SW 1271 (cell line): ENCODE results near the gene TMEM89.

Experiments used
- DNase-seq, 2 experiments: peaks; one replicate each; lab custom pipeline; 2025; lab: John Stamatoyannopoulos, UW

Gene TMEM89, protein sequence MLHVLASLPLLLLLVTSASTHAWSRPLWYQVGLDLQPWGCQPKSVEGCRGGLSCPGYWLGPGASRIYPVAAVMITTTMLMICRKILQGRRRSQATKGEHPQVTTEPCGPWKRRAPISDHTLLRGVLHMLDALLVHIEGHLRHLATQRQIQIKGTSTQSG

GRCh38 chr3:48621461-48621869, at the start of gene TMEM89:
TSS of gene TMEM89 (minus strand) at chr3:48621769. CDS start at chr3:48621756, 13 bp downstream.
- no peak for DNase-seq

DNA sequence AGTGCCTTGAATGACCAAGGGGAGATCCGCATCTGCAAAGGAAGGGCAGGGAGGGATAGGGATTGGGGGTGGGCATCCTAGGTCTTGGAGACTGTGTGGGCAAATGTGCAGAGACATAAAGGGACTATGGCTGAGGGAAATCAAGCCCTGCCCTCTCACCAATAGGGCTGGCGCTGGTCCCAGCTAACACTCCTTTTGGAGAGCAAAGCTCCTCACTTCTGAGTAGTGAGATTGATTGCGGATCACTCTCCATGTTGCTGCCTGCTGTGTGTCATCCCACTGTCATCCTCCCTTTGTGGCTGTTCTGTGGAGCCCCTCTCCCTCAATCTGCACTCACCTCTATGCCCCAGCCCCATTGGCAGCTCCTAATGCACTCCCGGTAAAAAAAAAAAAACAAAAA, 43.4 kb upstream of the TMEM89 start:
- no peak for DNase-seq

GRCh38 chr3:48664313-48664644, 42.7 kb upstream of the TMEM89 start:
- no peak for DNase-seq

GRCh38 chr3:48663489-48664312, 42.1 kb upstream of the TMEM89 start:
- DNase-seq: peak; percentile 92 to 93

DNA sequence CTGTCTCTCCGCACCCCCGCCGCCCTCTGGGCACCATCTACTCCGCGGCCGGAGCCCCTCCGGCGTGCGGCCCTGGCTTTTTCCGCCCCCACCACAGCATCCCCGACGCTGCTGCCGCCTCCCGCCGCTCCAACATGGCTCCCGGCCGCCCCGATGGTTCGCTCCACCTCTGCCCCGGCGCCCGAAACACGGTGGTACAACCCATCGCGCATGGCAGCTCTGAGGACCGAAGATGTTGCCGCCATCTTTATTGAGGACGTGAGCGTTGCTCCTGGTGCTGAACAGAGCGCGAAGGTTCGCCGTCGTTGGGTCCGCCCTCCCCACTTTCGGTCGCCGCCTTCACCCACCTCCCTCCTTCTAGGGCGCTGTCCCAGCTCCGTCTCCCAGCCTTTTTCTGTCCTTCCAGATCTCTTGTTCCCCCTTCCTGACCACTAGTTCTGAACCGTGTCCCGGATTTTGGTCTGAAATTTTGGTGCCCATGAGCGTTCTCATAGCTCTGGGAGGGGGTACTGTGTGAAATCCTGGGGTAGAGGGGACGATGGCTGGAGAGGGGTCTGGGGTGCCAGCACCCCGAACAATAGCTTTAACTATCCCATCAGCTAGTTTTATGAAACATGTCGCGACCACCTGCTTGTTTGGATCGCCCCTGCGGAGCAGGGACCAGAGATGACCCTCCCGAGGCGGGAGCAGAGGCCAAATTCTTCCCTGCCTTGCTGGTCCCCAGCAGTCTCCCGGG, 41.4 kb upstream of the TMEM89 start, which contains the start of gene CELSR3:
CELSR3 (minus strand) TSS at position 134 of the 736 bp plus-strand sequence. CDS start 252 bp downstream, outside the sequence.
- peak in 1 of 2 experiments; percentile 63 for DNase-seq

DNA sequence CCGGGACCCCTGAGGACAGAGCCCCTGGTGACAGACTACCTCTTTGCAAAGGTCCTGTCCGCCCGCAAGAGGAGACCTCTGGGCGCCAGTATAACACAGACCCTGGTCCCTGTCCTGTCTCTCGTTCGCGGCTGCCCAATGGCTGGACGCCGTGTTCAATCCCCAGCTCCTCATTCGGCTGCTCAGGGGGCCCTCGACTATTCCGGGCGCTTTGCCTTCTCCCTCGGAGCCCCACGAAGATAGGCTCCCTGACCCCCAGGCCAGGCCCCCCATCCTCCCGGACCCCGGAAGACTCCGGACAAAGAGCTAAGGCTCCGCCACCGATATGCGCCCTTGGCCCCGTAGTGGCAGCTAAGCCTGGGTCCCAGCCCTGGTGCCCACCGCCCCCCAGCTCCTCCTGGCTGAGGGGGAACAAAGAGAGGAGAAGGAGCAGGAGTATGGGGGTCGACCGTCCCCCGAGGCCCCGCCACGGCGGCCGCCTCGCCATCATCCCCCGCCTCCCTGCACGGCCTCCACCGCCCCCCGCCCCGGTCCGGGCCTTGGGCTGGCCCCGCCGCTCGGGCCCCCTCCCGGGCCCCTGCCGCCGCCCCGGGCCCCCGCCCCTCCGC, 40.7 kb upstream of the TMEM89 start:
- no peak for DNase-seq

GRCh38 chr3:48661501-48662144, 40.1 kb upstream of the TMEM89 start:
- DNase-seq: no peak

DNA sequence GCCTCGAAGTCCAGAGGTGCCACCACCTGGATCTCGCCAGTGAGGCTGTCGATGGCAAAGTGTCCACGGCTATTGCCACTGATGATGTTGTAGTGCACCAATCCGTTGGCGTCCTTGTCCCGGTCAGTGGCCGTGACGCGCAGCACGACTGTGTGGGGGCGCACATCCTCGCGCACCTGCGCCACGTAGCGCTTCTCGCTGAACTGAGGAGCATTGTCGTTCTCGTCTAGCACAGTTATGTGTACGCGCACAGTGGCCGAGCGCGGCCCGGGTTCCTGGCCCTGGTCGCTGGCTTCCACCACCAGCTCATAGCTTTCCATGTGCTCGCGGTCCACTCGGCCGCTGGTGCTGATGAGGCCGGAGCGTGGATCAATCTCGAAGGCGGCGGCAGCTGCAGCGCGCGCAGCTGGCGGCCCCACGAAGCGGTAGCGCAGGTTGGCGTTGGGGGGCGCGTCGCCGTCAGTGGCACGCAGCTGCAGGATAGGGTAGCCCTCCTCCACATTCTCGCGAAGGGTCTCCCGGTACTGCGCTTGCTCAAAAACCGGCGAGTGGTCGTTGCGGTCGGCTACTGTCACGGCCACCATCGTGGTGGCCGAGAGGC, 39.3 kb upstream of the TMEM89 start:
- DNase-seq: no peak

DNA sequence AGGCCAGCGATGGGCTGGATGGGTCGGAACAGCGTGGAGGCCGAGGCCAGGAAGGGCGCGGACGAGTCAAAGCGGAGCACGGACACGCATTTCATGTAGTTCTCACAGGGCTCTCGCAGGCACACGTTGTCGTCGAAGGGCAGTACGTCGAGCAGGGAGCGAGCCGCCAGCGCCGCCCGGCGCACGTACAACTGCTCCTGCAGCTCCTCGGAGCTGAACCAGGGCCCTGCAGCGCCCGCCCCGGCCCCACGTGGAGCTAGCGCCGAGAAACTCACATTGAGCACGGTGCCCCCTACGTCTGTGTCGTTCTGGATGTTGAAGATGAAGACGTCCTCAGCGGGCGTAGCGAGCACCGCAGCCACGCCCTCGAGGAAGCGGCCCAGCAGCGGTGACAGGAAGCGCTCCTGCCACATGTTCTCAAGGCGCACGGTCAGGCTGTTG, 35.3 kb upstream of the TMEM89 start:
- DNase-seq: no peak

DNA sequence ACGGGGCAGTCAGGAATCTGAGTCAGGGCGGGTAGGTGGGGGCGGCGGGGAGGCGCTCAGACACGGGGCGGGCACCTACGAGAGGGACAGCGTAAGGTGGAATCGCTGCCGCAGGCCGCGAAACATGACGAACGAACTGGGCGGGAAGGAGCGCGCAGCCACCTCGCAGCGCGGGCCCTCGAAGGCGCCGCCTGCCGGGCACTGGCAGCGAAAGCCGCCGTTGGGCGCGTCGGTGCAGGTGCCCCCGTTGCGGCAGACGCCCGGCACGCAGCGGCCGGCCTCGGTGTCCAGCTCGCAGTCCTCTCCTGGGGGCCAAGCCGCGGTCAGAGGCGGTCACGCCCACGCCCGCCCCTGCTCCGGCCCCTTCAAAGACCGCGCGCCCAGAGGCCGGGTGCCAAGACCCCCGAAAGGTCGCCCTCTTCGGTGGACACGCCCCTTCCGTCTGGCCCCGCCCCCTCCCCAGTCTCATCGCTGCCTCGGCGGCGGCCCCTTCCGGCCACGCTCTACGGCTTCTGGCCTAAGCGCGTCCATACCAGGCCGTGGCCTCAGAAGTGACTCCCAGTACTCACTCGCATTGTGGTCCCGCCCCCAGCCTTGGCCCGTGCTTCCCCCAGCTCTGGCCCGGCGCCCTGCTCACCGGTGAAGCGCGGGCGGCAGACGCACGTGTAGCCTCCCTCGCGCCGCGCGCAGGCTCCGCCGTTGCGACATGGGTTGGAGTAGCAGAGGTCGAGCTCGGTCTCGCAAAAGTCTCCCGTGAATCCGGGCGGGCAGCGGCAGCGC, 34.7 kb upstream of the TMEM89 start:
- DNase-seq: no peak

GRCh38 chr3:48655606-48656005, 34.0 kb upstream of the TMEM89 start:
- DNase-seq: no peak

DNA sequence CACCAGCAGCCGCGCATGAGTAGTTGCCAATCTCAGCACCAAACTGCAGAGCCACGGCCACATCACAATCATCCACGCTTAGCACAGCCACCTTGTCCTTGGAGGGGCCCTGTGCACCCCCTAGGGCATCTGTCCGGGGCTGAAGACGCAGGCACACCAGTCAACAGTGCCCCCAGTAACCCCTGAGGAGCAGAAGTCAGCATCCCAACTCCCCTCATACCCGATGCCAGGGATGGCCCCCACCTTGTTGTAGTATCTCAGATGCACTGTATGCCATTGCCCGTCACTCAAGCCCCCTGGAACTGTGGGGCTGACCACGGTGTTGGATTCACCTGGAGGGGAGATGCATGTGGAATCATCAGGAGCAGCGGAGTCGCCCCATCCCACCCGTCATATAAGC, 33.5 kb upstream of the TMEM89 start:
- DNase-seq: no peak

- DNase-seq: no peak
Observed at GRCh38 chr3:48652923-48653715, 31.6 kb upstream of the TMEM89 start.

DNA sequence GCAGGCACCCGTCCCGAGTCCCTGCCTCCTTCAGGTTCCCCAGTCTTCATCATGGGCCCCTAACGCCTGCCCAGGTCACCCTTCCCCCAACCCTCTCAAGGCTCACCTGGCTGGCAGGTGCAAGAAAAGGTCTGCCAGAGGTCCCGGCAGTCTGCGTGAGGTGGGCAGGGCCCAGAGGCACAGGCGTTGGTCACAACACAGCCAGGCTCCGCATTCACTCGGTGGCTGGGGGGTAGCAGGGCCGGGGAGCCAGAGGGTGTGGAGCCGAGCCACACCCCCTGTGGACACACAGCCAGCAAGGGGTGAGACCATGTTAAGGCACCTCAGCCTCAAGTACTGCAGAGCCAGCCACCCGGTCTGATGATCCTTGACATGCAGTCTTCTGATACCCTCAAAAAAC, 30.2 kb upstream of the TMEM89 start:
- DNase-seq: no peak

DNA sequence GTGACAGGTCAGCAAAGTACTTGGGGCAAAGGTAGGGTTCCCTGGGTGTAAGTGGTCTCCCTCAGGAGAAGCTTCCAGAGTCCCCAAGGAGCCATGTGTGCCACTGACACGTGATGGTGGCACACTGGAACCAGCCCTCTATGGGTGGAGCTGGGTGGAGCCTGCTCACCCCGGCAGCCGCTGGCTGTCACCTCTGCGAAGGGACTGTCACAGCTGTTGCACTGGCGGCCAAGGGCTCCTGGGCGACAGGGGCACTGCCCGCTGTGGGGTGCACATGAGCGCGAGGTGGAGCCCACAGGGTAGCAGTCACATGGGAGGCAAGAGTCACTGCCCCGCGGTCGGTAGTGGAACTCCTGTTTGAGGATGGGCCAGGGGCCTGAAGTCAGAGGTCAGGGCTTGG, 29.2 kb upstream of the TMEM89 start:
- no peak for DNase-seq

DNA sequence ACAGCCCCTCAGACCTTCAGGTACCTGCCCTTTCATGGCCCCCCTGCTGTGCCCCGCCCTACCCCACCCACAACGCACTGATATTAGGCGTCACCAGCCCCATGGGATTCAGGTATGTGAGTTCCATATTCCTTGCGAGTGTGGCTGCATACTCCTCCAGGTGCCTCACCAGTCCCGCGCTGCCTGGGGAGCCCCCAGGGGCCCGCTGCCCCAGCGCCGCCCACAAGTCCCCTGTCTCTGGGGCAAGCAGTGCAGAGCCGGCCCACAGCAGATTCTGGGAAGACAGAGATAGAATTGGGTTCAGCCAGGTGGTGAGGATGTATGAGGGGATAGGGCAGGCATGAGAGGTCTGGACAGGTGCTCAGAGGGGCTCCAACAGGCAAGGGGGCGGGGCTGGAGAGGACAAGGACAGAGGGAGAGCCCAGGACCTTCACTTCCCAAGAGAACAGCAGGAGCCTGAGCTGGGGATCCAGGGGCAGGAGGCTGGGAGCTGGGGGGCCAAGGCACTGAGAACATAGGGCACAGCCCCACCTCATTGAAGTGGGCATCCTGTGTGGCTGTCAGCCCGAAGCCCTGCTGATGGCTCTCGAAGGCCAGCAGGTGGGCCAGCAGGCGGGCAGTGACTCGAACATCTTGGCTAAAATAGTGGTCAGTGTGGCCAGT, 26.8 kb upstream of the TMEM89 start:
- DNase-seq: no peak

- DNase-seq: no peak
Observed at GRCh38 chr3:48647714-48648113, 26.1 kb upstream of the TMEM89 start.

DNA sequence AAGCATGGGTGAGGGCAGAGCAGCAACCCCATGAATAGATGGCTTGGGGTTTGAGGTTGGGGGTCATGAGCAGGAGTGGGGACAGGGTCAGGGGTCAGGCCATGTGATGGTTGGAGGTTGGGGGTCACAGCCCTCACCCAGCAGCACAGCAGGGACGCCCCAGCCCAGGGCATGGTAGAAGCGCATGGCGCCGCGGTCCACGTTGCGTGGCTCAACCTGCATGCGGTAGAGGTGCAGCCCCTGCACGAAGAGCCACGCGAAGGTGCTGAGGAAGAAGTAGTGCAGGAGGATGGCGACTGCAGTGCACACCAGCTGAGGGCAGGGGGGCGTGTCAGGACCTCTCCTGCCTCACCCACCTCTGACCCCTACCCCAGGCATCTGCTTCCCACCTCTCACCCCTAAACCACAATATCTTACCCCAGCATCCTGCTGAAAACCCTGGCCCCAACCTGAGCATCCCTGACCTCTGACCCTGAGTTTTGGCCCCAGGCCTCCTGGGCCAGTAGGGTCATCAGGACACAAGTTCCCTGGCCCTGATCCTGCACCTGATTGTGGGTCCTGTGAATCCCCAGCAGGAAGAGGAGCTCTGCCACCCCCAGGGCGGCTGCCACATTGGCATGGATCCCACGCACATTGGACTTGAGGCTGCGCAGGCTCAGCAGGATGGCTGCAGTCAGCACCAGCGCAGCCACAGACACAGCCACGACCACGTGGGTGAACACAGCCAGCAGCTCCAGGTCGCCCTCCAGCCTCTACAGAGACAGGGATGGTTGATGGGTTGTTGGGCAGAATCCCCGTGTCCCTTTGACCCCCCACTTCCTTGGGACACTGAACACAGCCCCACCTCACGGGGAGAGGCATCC, 23.6 kb upstream of the TMEM89 start:
- DNase-seq: no peak
